Common myeloid progenitor, CD34-positive (primary cell): ENCODE measurements around the gene ATIC.

ENCODE experiments used
- CTCF ChIA-PET: fragments of 350-600 bp; sonication (Branson Sonifier 250); formaldehyde crosslinking; loops from one replicate; lab custom pipeline; 2021; ENCODE audit warnings: antibody characterized with exemption; lab: Charles Lee
- POLR2A ChIA-PET: fragments of 350-600 bp; sonication (Branson Sonifier 250); formaldehyde crosslinking; loops from one replicate; lab custom pipeline; 2021; ENCODE audit warnings: antibody characterized with exemption; lab: Charles Lee
- DNase-seq, 3 donors: peaks; one replicate each; pipeline versions ENCODE4 v3.0.0 to v3.0.0-alpha.2; 2013
- H3K27ac ChIP-seq, 2 experiments: 1 replicate in 1 of 2; 2 replicates in 1 of 2; pipeline ENCODE4 v1.7.0; 2013; ENCODE audit warnings: inconsistent platforms in 2 of 2, low read length in 2 of 2, mild to moderate bottlenecking in 2 of 2, low read depth in 1 of 2, moderate library complexity in 1 of 2; ENCODE audit not compliant: severe bottlenecking in 2 of 2, insufficient read depth in 1 of 2, poor library complexity in 1 of 2
- H3K27me3 ChIP-seq, 5 experiments: replicated peaks in 2 of 5; 1 replicate in 3 of 5; 2 replicates in 2 of 5; pipeline versions ENCODE4 v1.6.1 to v1.7.0; 2013; ENCODE audit warnings: low read length in 4 of 5, mild to moderate bottlenecking in 2 of 5, moderate library complexity in 2 of 5, inconsistent platforms in 1 of 5; ENCODE audit not compliant: insufficient read depth in 5 of 5, control insufficient read depth in 4 of 5
- H3K36me3 ChIP-seq, 4 experiments: 1 replicate in 2 of 4; 2 replicates in 2 of 4; pipeline versions ENCODE4 v1.6.1 to v1.7.0; 2013; ENCODE audit warnings: low read length in 3 of 4, control low read depth in 1 of 4, mild to moderate bottlenecking in 1 of 4; ENCODE audit not compliant: control insufficient read depth in 4 of 4, insufficient read depth in 4 of 4
- H3K4me1 ChIP-seq, 4 experiments: 1 replicate in 3 of 4; 2 replicates in 1 of 4; pipeline versions ENCODE4 v1.6.1 to v1.7.1; 2013; ENCODE audit warnings: low read length in 3 of 4, mild to moderate bottlenecking in 3 of 4, control low read depth in 1 of 4, inconsistent platforms in 1 of 4, moderate library complexity in 1 of 4; ENCODE audit not compliant: control insufficient read depth in 4 of 4, insufficient read depth in 4 of 4; ENCODE audit errors: control extremely low read depth in 1 of 4
- H3K4me3 ChIP-seq, 7 experiments: 1 replicate in 4 of 7; 2 replicates in 3 of 7; pipeline versions ENCODE4 v1.5.1 to v1.7.0; 2013; ENCODE audit warnings: mild to moderate bottlenecking in 7 of 7, low read length in 6 of 7, moderate library complexity in 6 of 7, inconsistent platforms in 2 of 7, low read depth in 2 of 7, control low read depth in 1 of 7; ENCODE audit not compliant: insufficient read depth in 4 of 7, control insufficient read depth in 1 of 7; ENCODE audit errors: extremely low read depth in 1 of 7
- H3K9me3 ChIP-seq, 5 experiments: 1 replicate in 4 of 5; 2 replicates in 1 of 5; pipeline versions ENCODE4 v1.6.1 to v1.7.1; 2013; ENCODE audit warnings: low read length in 4 of 5, mild to moderate bottlenecking in 2 of 5, inconsistent platforms in 1 of 5, low read depth in 1 of 5, moderate library complexity in 1 of 5; ENCODE audit not compliant: control insufficient read depth in 4 of 5, insufficient read depth in 2 of 5; ENCODE audit errors: control extremely low read depth in 1 of 5
- WGBS: methylation state at CpG from one replicate; pipeline ENCODE4 v1.1.5; 2013; ENCODE audit not compliant: insufficient coverage; 5-methylcytosine and 5-hydroxymethylcytosine counted together

Gene ATIC

DNA sequence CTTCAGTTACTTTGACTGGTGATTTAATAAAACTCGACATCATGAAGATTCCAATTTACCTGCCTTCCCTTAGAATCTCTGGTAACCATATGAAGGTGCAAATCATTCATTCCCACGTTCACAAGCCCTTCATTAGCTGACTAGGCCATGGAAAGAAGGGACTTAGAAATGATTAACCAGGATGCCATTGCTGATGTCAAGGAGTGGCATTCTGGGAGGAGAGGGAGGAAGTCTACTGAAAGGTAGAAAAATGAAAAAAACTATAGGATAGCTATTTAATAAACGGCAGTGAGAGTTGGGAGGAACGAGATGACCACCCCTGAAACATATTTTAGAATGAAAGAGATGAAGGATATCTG, 1.4 kb downstream of the ATIC start:
- POLR2A ChIA-PET = no interaction called here
- H3K4me1 ChIP-seq = peaks cover 7 to 19% (median 15%) of the 10 kb centered on the region in 4 experiments
- no peak for DNase-seq
- peaks cover 4 to 35% (median 12%) of the 10 kb centered on the region in 4 experiments for H3K36me3 ChIP-seq
- H3K4me3 ChIP-seq = peak overlapping the region in 1 of 7 experiments; percentile 88
- H3K9me3 ChIP-seq = no peaks in the 10 kb centered on the region
- no peaks in the 10 kb centered on the region for H3K27me3 ChIP-seq
- H3K27ac ChIP-seq = no peak overlapping the region
- CTCF ChIA-PET = interaction anchor here (1.1 kb wide), 1 partner anchor 719 kb away, joined by 3 read pairs; no protein-coding TSS in a partner anchor
- WGBS = 100% methylated on average over 3 of the region's 4 CpGs

DNA sequence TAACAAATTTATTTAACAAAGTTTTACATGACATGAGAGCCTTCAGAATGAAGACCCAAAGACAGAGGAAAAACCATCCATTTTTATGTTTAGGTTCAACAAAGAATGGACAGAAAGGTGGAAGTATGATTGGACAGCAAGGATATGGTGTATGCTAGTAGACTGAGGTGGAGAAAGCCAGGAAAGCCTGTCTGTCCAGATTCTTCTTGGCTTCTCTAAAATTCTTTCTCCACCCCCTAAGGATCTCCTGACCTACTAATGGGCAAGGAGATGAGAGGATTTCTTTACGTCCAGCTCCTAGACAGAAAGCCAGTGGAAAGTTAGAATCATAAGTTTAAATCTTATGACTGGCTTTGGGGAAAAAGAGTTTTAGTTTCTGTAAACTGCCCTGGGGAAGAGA, 3.0 kb downstream of the ATIC start:
- Histone ChIP-seq H3K4me1 (peaks cover 7 to 19% (median 15%) of the 10 kb centered on the region in 4 experiments), H3K9me3 (no peaks in the 10 kb centered on the region), H3K27me3 (no peaks in the 10 kb centered on the region), H3K27ac (no peak overlapping the region), H3K4me3 (no peak overlapping the region), H3K36me3 (peaks cover 11 to 51% (median 24%) of the 10 kb centered on the region in 4 experiments)
- WGBS = 100% methylated on average over 1 of the region's 1 CpG
- DNase-seq = no peak
- CTCF ChIA-PET = no interaction called here
- POLR2A ChIA-PET = no interaction called here

DNA sequence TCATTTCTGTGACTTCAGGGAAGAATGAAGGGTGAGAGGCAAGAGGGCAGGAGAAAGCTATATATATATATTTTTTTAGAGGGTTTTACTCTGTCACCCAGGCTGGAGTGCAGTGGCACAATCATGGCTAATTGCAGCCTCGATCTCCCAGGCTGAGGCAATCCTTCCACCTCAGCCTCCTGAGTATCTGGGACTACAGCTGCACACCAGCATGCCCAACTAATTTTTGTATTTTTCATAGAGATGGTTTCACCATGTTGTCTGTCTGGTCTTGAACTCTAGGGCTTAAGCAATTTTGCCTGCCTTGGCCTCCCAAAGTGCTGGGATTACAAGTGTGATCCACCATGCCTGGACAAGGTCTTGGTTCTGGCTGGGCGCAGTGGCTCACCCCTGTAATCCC, 3.4 kb downstream of the ATIC start:
- ChIA-PET POLR2A (no interaction called here), CTCF (no interaction called here)
- Histone ChIP-seq H3K27me3 (no peaks in the 10 kb centered on the region), H3K9me3 (no peaks in the 10 kb centered on the region), H3K4me1 (peaks cover 7 to 19% (median 15%) of the 10 kb centered on the region in 4 experiments), H3K27ac (no peak overlapping the region), H3K4me3 (no peak overlapping the region), H3K36me3 (peaks cover 15 to 55% (median 27%) of the 10 kb centered on the region in 4 experiments)
- WGBS = 100% methylated on average over 1 of the region's 2 CpGs
- DNase-seq = no peak

DNA sequence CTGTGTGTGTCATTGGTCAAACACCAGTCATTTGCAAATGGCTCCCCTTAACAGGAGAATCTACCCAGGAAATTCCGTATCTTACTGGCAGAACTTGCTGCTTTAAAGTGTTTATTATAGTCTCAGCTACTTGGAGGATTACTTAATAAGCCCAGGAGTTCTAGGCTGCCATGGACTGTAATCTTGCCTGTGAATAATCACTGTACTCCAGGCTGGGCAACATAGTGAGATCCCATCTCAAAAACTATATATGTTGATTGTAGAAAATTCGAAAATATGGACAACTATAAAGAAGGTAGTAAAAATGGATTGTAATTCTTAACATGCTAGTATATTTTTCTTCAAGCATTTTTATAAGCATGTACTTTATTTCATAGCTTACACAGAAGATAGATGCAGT, 4.5 kb downstream of the ATIC start:
- no peak for DNase-seq
- Histone ChIP-seq H3K4me3 (no peak overlapping the region), H3K27me3 (no peaks in the 10 kb centered on the region), H3K27ac (no peak overlapping the region), H3K36me3 (peaks cover 22 to 64% (median 34%) of the 10 kb centered on the region in 4 experiments), H3K9me3 (no peaks in the 10 kb centered on the region), H3K4me1 (peaks cover 7 to 15% (median 14%) of the 10 kb centered on the region in 4 experiments)
- 88% methylated on average over 1 of the region's 2 CpGs for WGBS
- CTCF ChIA-PET = no interaction called here
- POLR2A ChIA-PET = no interaction called here

DNA sequence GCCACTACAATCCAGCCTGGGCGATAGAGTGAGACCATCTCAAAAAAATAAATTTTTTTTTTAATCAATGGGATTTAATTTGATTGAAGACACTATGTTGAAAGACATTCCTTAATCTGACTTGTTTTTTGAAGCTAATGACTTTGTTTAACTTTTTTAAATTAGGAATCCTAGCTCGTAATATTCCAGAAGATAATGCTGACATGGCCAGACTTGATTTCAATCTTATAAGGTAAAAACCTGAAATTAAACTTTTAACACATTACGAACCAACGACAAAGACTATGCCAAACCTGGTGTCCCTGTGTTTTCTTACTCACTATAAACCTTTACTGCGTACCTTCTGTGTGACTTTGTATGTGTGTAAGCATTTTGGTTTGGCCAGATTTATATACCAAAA, 7.6 kb downstream of the ATIC start:
- POLR2A ChIA-PET = no interaction called here

DNA sequence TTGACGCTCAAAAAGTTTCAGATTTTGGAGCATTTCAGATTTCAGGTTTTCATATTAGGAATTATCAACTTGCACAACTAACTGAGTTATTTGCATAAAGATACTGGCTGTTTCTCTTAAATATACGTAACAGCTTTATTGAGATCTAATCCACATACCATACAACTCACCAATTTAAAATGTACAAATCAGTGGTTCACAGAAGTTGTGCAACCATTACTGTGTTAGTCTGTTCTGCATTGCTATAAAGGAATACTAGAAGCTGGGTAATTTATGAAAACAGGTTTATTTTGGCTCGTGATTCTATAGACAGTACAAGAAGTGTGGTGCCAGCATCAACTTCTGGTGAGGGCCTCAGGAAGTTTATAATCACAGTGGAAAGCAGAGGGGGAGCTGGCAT, 8.2 kb downstream of the ATIC start:
- CTCF ChIA-PET = no interaction called here
- H3K4me1 ChIP-seq = no peaks in the 10 kb centered on the region
- peaks cover 22 to 72% (median 43%) of the 10 kb centered on the region in 4 experiments for H3K36me3 ChIP-seq
- no peak overlapping the region for H3K27ac ChIP-seq
- no peak overlapping the region for H3K4me3 ChIP-seq
- DNase-seq = no peak
- POLR2A ChIA-PET = no interaction called here
- H3K9me3 ChIP-seq = no peaks in the 10 kb centered on the region
- WGBS = 83% methylated on average over 2 of the region's 3 CpGs
- H3K27me3 ChIP-seq = no peaks in the 10 kb centered on the region

More for the DNA sequence above, 7.6 kb downstream of the ATIC start:
- WGBS = 100% methylated on average over 1 of the region's 5 CpGs
- Histone ChIP-seq H3K27ac (no peak overlapping the region), H3K4me1 (no peaks in the 10 kb centered on the region), H3K36me3 (peaks cover 22 to 77% (median 41%) of the 10 kb centered on the region in 4 experiments), H3K27me3 (no peaks in the 10 kb centered on the region), H3K9me3 (no peaks in the 10 kb centered on the region), H3K4me3 (no peak overlapping the region)
- no peak for DNase-seq
- CTCF ChIA-PET = no interaction called here

DNA sequence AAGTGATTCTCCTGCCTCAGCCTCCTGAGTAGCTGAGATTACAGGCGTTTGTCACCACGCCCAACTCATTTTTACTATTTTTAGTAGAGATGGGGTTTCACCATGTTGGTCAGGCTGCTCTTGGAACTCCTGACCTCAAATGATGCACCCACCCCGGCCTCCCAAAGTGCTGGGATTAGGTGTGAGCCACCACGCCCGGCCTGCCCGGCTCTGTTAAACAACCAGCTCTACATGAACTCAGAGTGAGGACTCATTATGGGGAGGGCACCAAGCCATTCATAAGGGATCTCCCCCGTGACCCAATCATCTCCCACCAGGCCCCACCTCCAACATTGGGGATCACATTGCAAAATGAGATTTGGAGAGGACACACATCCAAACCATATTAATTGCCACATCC, 8.8 kb downstream of the ATIC start:
- Histone ChIP-seq H3K4me1 (no peaks in the 10 kb centered on the region), H3K36me3 (peaks cover 22 to 68% (median 42%) of the 10 kb centered on the region in 4 experiments), H3K4me3 (no peak overlapping the region), H3K9me3 (no peaks in the 10 kb centered on the region), H3K27ac (no peak overlapping the region), H3K27me3 (no peaks in the 10 kb centered on the region)
- ChIA-PET CTCF (no interaction called here), POLR2A (no interaction called here)
- WGBS = 93% methylated on average over 7 of the region's 7 CpGs
- DNase-seq = no peak
